Activated CD4-positive, alpha-beta T cell treated with anti-CD3 and anti-CD28 coated beads, Interleukin-2, amount 10 ng/mL, durations not matched to agents 24 days and 14 days (primary cell): Measurements from ENCODE around the gene SPRR2D. TPM values are rescaled to one million over a fixed set of nuclear protein-coding genes. Genes with fewer than 3 reads are reported as not detected.
"Not testable (repeated sequence)": the region's sequence is repeated elsewhere in the genome, so short reads cannot be mapped to it uniquely, and the experiment has no call there.

Experiments used
- DNase-seq: peaks from one replicate; pipeline ENCODE4 v3.0.0; 2022
- H3K27ac Mint-ChIP-seq: one replicate; pipeline ENCODE4 v1.8.0; 2022; ENCODE audit warnings: mild to moderate bottlenecking, mixed read lengths
- H3K27me3 Mint-ChIP-seq: one replicate; pipeline ENCODE4 v1.8.0; 2022; ENCODE audit warnings: mixed read lengths
- H3K36me3 Mint-ChIP-seq: one replicate; pipeline ENCODE4 v1.8.0; 2022; ENCODE audit warnings: low read depth, mild to moderate bottlenecking, mixed read lengths
- H3K4me1 Mint-ChIP-seq: one replicate; pipeline ENCODE4 v1.8.0; 2021; ENCODE audit warnings: mixed read lengths
- H3K4me3 Mint-ChIP-seq: one replicate; pipeline ENCODE4 v1.8.0; 2022; ENCODE audit warnings: mild to moderate bottlenecking, moderate library complexity, mixed read lengths
- H3K9me3 Mint-ChIP-seq: one replicate; pipeline ENCODE4 v1.8.0; 2021; ENCODE audit warnings: mixed read lengths
- intact Hi-C: fragments of 100-400 bp; cut with micrococcal nuclease; formaldehyde crosslinking; loops from one replicate; pipeline ENCODE4 v1.15.1; 2023
- total RNA-seq: library from RNA; stranded (reverse); gene quantifications from 2 replicates; pipeline ENCODE4 v1.2.3, GENCODE V29; 2022

SPRR2D gene
- total RNA-seq, 1 donor from 2014 or later: not detected

DNA sequence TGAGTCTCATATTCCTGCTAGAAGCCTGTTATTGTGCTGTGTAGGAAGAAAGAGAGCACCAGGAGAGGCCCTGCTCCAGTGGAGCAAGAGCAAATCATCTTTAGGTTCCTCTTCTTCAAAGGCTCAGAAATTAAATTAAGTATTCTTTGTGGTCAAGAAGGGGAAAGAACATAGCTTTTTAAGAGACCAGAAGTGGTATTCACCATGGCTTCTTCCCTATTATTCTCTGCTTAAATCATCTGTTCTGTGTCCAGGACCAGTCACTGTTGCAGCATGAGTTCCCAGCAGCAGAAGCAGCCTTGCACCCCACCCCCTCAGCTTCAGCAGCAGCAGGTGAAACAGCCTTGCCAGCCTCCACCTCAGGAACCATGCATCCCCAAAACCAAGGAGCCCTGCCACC is 8.8 kb downstream of the SPRR2D start:
- Mint-ChIP-seq H3K27me3 (peaks cover 7% of the 10 kb centered on the region), H3K36me3 (no peaks in the 10 kb centered on the region), H3K4me1 (no peaks in the 10 kb centered on the region), H3K4me3 (no peak overlapping the region), H3K27ac (no peak overlapping the region), H3K9me3 (no peaks in the 10 kb centered on the region)
- intact Hi-C loops: no loop called here
- DNase-seq: no peak

DNA sequence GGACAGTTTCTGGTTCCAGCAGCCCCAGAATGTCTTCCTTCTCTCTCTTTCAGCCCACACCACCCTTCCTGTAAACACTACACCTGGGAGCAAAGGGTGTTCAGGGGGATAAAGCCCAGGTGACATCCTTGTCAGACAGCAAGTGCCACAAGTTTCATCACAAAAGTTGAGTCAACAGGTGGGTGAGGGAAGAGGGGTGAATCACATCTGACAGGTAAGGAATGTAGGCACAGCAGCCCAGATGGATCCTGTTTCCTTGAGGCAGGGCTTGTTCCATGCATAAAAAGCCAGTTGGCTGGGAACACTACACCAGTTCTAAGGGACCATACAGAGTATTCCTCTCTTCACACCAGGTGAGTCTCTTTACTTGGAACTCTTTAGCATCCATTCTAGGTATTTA is 10.0 kb downstream of the SPRR2D start, which contains the start of gene SPRR1B:
SPRR1B (plus strand) TSS at position 309 of the 400 bp plus-strand sequence. CDS start 1,143 bp downstream, outside the sequence.
- Mint-ChIP-seq H3K36me3 (no peaks in the 10 kb centered on the region), H3K4me3 (no peak within 1 kb of the TSS), H3K4me1 (no peaks in the 10 kb centered on the region), H3K9me3 (no peaks in the 10 kb centered on the region), H3K27me3 (peaks cover 7% of the 10 kb centered on the region), H3K27ac (no peak within 1 kb of the TSS)
- intact Hi-C loops: no loop called here
- DNase-seq: no peak

DNA sequence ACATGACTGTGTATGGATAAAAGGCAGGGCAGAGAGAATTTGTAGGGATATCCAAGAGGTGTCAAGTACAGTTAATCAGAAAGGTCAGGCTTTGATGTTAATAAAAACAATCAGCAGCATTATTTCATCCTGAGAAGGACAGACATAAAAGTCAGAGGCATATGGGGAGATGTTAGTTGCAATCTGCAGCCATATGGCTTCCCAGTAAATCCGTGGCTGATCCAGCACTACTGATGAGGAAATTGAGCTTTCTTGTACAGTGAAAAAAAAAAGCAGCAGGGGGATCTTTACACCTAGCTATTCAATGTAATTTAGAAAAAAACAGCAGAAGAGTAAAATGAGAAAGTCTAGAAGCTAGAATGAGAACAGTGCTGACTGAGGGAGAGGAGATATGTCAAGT is 12.2 kb downstream of the SPRR2D start:
- Mint-ChIP-seq H3K27me3 (peaks cover 8% of the 10 kb centered on the region), H3K9me3 (no peaks in the 10 kb centered on the region), H3K4me3 (no peak overlapping the region), H3K27ac (no peak overlapping the region), H3K36me3 (no peaks in the 10 kb centered on the region), H3K4me1 (no peaks in the 10 kb centered on the region)
- no peak for DNase-seq
- intact Hi-C loops: no loop called here

DNA sequence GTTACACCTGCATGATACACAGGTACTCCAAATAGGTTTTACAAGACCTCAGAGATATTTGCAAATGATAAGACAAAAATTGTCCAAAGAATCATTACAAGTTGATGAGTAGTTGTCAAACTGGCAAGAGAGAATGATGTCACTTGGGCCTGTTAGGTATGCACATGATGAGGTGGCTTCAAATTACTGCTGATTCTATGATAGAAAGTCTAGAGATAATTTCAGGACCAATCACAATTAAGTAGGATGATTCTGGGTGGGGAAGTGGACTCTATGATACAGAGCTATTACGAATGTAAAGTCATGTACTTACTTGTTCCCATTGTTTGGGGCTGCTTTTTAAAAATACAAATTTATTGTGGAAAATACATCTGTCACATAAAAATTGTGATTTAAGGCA is 15.1 kb downstream of the SPRR2D start:
- intact Hi-C loops: no loop called here
- no peaks in the 10 kb centered on the region for H3K36me3 Mint-ChIP-seq
- H3K4me3 Mint-ChIP-seq: no peak overlapping the region
- H3K27ac Mint-ChIP-seq: no peak overlapping the region
- H3K4me1 Mint-ChIP-seq: no peaks in the 10 kb centered on the region
- peaks cover 5% of the 10 kb centered on the region for H3K27me3 Mint-ChIP-seq
- no peak for DNase-seq
- no peaks in the 10 kb centered on the region for H3K9me3 Mint-ChIP-seq

DNA sequence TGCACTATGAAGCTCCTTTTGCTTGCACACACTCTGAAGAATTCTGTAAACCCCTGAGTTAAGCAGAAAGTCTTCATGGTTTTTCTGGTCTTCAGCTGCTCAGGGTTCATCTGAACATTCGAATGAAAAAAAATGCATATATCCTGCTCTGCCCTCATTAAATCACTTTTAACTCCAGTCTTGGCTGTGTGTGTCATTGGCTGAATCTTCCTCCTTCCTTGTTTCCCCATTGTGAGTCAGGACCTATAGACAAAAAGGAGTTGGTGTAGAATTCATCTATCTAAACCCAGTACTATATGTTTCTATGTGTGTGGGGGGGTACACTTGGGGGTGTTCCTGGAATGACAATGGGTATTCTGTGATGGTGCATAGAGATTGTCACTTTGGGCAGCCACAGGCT is 16.5 kb downstream of the SPRR2D start:
- no peak overlapping the region for H3K27ac Mint-ChIP-seq
- intact Hi-C loops: no loop called here
- no peaks in the 10 kb centered on the region for H3K36me3 Mint-ChIP-seq
- H3K4me3 Mint-ChIP-seq: no peak overlapping the region
- no peak for DNase-seq
- peaks cover 11% of the 10 kb centered on the region for H3K27me3 Mint-ChIP-seq
- H3K9me3 Mint-ChIP-seq: no peaks in the 10 kb centered on the region
- no peaks in the 10 kb centered on the region for H3K4me1 Mint-ChIP-seq

DNA sequence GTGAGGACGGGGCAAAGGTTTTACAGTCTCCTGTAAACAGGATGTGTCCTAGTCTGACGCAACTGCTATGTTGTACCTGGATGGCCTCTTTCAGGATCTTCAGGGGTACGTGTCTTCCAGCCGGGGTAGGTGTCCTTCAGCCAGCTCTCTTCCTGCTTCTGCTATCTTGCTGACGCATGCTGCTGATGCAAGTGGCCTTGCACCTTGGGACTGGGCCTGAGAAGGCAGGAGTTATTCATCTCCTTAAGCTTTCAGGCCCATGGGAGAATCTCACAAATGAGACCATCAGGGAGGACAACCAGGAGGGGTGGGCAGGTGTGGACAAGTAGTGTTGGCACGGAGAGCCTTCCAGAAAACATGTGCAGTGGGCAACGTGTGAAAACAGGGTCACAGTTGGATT is 17.8 kb downstream of the SPRR2D start:
- Mint-ChIP-seq H3K27me3 (peaks cover 12% of the 10 kb centered on the region), H3K4me1 (no peaks in the 10 kb centered on the region), H3K4me3 (no peak overlapping the region), H3K9me3 (no peaks in the 10 kb centered on the region), H3K36me3 (no peaks in the 10 kb centered on the region), H3K27ac (no peak overlapping the region)
- intact Hi-C loops: no loop called here
- no peak for DNase-seq

DNA sequence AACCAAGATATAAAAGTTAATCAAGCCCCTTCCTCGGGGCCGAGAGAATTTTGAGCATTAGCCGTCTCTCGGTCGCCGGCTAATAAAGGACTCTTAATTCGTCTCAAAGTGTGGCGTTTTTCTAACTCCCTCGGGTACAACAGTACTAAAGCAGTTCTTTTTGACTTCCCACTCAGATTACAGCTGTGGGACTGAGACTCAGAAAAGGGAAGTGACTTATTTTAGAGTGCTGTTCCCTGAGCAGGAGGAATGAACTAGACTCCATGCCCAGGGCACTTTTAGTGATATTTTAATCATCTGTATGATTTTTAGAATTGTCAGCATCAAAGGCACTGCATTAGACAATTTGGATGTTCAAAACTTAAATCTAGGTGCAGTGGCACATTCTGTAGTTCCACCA is 18.6 kb downstream of the SPRR2D start:
- H3K4me3 Mint-ChIP-seq, H3K27ac Mint-ChIP-seq, DNase-seq, H3K4me1 Mint-ChIP-seq, H3K36me3 Mint-ChIP-seq, intact Hi-C loops, H3K9me3 Mint-ChIP-seq: not testable (repeated sequence)
- H3K27me3 Mint-ChIP-seq: peaks cover 12% of the 10 kb centered on the region

DNA sequence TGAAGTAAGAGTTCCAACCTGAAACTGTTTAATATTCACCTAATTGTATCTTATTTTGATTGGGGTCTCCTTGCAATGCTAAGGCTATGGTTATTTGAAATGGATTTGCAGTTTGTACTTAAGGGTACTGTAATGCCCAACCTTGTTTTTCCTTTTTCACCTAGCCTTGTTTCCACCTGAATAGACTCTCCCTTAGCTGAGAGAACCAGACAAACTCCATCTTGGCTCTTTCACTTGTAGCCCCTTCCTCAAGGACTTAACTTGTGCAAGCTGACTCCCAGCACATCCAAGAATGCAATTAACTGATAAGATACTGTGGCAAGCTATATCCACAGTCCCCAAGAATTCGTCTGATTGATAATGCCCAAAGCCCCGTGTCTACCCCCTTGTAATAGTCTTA is 19.1 kb downstream of the SPRR2D start:
- intact Hi-C loops: not testable (repeated sequence)

DNA sequence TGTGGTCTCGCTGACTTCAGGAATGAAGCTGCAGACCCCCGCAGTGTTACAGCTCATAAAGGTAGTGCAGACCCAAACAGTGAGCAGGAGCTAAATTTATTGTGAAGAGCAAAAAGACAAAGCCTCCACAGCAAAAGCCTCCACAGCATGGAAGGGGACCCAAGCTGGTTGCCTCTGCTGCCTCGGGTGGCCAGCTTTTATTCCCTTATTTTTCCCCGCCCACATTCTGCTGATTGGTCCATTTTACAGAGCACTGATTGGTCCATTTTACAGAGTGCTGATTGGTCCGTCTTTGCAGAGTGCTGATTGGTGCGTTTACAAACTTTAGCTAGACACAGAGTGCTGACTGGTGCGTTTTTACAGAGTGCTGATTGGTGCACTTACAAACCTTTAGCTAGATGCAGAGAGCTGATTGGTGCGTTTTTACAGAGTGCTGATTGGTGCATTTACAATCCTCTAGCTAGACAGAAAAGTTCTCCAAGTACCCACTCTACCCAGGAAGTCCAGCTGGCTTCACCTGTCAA is 29.6 kb downstream of the SPRR2D start:
- not testable (repeated sequence) for H3K4me3 Mint-ChIP-seq, H3K36me3 Mint-ChIP-seq, H3K9me3 Mint-ChIP-seq

More for the DNA sequence above, 19.1 kb downstream of the SPRR2D start:
- H3K4me3 Mint-ChIP-seq, DNase-seq, H3K9me3 Mint-ChIP-seq, H3K36me3 Mint-ChIP-seq, H3K27ac Mint-ChIP-seq, H3K4me1 Mint-ChIP-seq: not testable (repeated sequence)
- H3K27me3 Mint-ChIP-seq: peaks cover 12% of the 10 kb centered on the region

DNA sequence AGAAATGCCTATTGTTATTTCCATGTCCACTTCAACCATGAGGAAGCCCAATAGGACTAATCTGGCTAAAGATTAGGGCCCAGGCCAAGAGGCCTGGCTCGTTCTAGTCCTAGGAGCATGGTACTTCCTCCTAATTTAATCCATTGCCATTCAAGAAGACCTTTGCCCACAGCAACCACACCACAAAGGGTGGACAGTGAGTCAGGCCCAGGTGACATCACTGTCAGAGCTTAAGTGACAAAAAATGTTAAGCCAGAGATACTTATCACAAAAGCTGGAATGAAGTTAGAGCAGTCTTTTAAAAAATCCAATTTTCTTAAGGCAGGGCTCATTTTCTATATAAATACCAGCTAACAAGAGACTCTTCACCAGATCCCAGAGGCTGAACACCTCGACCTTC is 39.5 kb downstream of the SPRR2D start, which contains the start of gene SPRR3:
SPRR3 (plus strand) TSS at position 368 of the 400 bp plus-strand sequence. CDS start 1,272 bp downstream, outside the sequence.
- no peaks in the 10 kb centered on the region for H3K36me3 Mint-ChIP-seq
- H3K4me1 Mint-ChIP-seq: no peaks in the 10 kb centered on the region
- intact Hi-C loops: no loop called here
- H3K27me3 Mint-ChIP-seq: peaks cover 4% of the 10 kb centered on the region
- no peak within 1 kb of the TSS for H3K4me3 Mint-ChIP-seq
- no peak for DNase-seq
- no peaks in the 10 kb centered on the region for H3K9me3 Mint-ChIP-seq
- no peak within 1 kb of the TSS for H3K27ac Mint-ChIP-seq

More for the DNA sequence above, 29.6 kb downstream of the SPRR2D start:
- H3K4me1 Mint-ChIP-seq, H3K27ac Mint-ChIP-seq, H3K27me3 Mint-ChIP-seq, intact Hi-C loops, DNase-seq: not testable (repeated sequence)

DNA sequence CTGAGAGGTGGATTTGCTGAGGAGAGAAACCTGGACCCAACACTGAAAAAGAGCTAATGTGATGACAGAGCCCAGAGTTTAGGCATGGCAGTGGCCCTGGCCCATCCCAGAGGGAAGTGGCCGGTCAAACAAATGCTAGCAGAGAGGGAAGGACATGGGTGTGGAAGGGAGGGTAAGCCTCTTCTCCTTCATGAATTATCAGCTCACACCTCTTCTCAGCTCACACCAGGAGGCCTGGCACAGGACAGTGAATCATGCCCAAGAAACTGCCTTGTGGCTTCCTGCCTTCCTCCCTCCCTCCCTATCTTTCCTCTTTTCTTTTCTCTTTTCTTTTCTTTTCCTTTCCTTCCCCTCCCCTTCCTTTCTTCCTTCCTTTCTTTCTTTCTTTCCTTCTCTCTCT is 40.6 kb downstream of the SPRR2D start:
- Mint-ChIP-seq H3K4me1 (no peaks in the 10 kb centered on the region), H3K9me3 (no peaks in the 10 kb centered on the region), H3K27ac (no peak overlapping the region), H3K27me3 (peaks cover 9% of the 10 kb centered on the region), H3K4me3 (no peak overlapping the region), H3K36me3 (no peaks in the 10 kb centered on the region)
- DNase-seq: no peak
- intact Hi-C loops: no loop called here

DNA sequence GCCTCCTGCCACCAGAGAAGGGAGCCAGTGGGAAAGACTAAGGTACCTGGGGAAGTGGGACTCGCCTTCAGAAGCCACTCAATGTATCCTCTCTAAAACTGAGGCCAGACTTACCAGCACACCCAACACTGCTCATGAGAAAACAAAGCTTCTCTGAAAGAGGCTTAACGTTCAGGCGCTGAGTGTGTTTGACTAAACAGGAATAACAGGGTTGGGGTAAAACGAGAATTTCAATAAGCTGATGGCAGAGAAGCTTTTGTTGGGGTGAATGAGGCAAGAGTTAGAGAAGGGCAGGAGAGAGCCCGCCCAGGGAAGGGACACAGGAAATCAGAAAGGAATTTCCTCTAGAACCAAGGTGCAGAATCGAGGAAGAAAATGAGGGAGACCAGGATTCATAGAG is 41.1 kb downstream of the SPRR2D start:
- intact Hi-C loops: no loop called here
- no peak overlapping the region for H3K27ac Mint-ChIP-seq
- H3K4me3 Mint-ChIP-seq: no peak overlapping the region
- H3K4me1 Mint-ChIP-seq: no peaks in the 10 kb centered on the region
- no peaks in the 10 kb centered on the region for H3K36me3 Mint-ChIP-seq
- DNase-seq: no peak
- H3K27me3 Mint-ChIP-seq: peaks cover 9% of the 10 kb centered on the region
- no peaks in the 10 kb centered on the region for H3K9me3 Mint-ChIP-seq

DNA sequence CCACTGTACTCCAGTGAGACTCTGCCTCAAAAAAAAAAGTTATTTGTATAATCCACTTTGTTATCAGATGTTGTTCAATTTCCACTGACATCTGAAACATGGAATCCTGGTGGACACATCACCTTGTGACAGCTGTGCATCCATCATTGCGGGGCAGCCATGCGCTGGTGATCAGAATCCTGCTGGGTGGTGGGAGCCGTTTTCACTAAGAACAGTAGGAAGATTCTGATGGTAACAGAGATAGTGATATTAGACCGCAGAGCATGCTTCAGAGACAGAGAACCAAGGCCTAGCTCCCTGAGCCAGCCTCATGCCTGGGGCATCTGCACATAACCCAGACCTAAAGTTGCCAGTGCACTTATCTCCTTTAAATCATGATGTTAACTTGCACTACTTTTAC is 42.4 kb downstream of the SPRR2D start:
- no peaks in the 10 kb centered on the region for H3K4me1 Mint-ChIP-seq
- intact Hi-C loops: no loop called here
- H3K36me3 Mint-ChIP-seq: no peaks in the 10 kb centered on the region
- no peak overlapping the region for H3K27ac Mint-ChIP-seq
- no peak overlapping the region for H3K4me3 Mint-ChIP-seq
- no peak for DNase-seq
- peaks cover 11% of the 10 kb centered on the region for H3K27me3 Mint-ChIP-seq
- no peaks in the 10 kb centered on the region for H3K9me3 Mint-ChIP-seq

DNA sequence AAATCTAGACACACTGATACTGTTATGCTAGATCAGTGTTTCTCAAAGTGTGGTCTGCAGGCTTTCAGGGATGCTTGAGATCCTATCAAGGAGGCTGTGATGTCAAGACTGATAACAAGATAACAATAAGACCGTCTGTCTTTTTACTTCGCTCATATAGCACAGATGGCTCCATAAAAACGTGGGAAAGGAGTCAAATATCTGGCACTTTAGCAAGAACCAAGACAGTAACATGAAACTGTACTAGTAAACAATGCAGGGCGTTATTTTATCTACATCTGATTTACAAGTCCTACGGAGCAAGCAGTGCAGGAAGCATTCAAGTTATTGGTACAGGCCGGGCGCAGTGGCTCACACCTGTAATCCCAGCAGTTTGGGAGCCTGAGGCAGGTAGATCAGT is 43.0 kb downstream of the SPRR2D start:
- no peaks in the 10 kb centered on the region for H3K4me1 Mint-ChIP-seq
- intact Hi-C loops: no loop called here
- H3K9me3 Mint-ChIP-seq: no peaks in the 10 kb centered on the region
- no peak for DNase-seq
- no peaks in the 10 kb centered on the region for H3K36me3 Mint-ChIP-seq
- no peak overlapping the region for H3K27ac Mint-ChIP-seq
- H3K4me3 Mint-ChIP-seq: no peak overlapping the region
- peaks cover 11% of the 10 kb centered on the region for H3K27me3 Mint-ChIP-seq
